Tibial nerve (tissue), 4 donors: ENCODE results near the gene NFKBIE.

Source experiments
- CTCF ChIP-seq, 5 experiments: fragments of 200-600 bp in 3 of 5; fragments of 450-650 bp in 2 of 5; sonication (generic) in 3 of 5; IDR thresholded peaks; one replicate each; pipeline ENCODE4 v1.5.1; 2016 to 2019; ENCODE audit warnings: antibody characterized with exemption in 5 of 5, mild to moderate bottlenecking in 3 of 5, moderate library complexity in 2 of 5
- EP300 ChIP-seq, 2 donors: sonication (generic); formaldehyde crosslinking; IDR thresholded peaks; one replicate each; pipeline ENCODE4 v1.6.1; 2017; ENCODE audit warnings: antibody characterized with exemption in 2 of 2, mild to moderate bottlenecking in 1 of 2

- TF ChIP-seq CTCF (IDR thresholded peaks at IDR 0.05) = no peak
- TF ChIP-seq EP300 (IDR thresholded peaks at IDR 0.05) = no peak
Measured at GRCh38 chr6:44272999-44273566, 7.7 kb upstream of the NFKBIE start.
